IPS DF 6.9 (cell line): ENCODE results near the gene SNTG2.
"Not testable (repeated sequence)": the region's sequence is repeated elsewhere in the genome, so short reads cannot be mapped to it uniquely, and the experiment has no call there.

Source experiments
- DNase-seq: peaks from one replicate; pipeline ENCODE4 v3.0.0-alpha.2; 2013; ENCODE audit warnings: low read depth, low spot score
- H3K27ac ChIP-seq: one replicate; pipeline ENCODE4 v1.5.1; 2013; ENCODE audit warnings: low read length, control low read depth
- H3K27me3 ChIP-seq: 2 replicates; pipeline ENCODE4 v1.6.1; 2013; ENCODE audit warnings: mild to moderate bottlenecking, low read length; ENCODE audit not compliant: control insufficient read depth, insufficient read depth
- H3K36me3 ChIP-seq: 2 replicates; pipeline ENCODE4 v1.6.1; 2013; ENCODE audit warnings: low read length; ENCODE audit not compliant: control insufficient read depth, insufficient read depth
- H3K4me1 ChIP-seq: 2 replicates; pipeline ENCODE4 v1.6.1; 2013; ENCODE audit warnings: low read length; ENCODE audit not compliant: control insufficient read depth, insufficient read depth
- H3K4me3 ChIP-seq: 2 replicates; pipeline ENCODE4 v1.5.1; 2013; ENCODE audit warnings: mild to moderate bottlenecking, low read length
- H3K9me3 ChIP-seq: 2 replicates; pipeline ENCODE4 v1.6.1; 2013; ENCODE audit warnings: low read length, inconsistent platforms; ENCODE audit not compliant: control insufficient read depth, insufficient read depth
- WGBS: extraction: QIAGEN DNeasy Blood & Tissue Kit; methylation state at CpG from one replicate; pipeline ENCODE4 v1.1.7; 2013; ENCODE audit warnings: mixed read lengths, missing lambda C conversion rate; ENCODE audit not compliant: insufficient read length, insufficient coverage; 5-methylcytosine and 5-hydroxymethylcytosine counted together

SNTG2 gene

DNA sequence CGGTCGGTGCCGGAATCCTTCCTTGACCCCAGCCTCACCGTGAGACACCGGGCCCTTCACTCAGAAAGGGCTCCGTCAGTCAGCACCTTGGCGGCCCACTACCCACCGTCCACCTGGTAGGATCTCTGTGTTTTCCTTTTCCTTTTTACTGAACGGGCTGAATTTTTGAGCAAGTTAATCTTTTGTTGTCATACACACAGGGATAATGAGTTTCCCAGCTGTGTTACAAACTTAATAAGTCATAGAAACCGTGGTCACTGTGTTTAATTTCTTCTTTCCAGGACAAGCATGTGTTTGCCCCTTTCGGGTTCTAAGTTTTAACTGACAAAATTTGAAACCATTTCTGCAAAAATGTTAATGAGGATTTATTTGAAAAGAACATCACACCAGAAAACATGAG lies 423.6 kb downstream of the SNTG2 start:
- Histone ChIP-seq H3K4me3 (no peak overlapping the region), H3K36me3 (no peaks in the 10 kb centered on the region), H3K27ac (no peak overlapping the region), H3K9me3 (no peaks in the 10 kb centered on the region), H3K27me3 (no peaks in the 10 kb centered on the region), H3K4me1 (no peaks in the 10 kb centered on the region)
- DNase-seq: no peak
- no CpG with 5 or more reads among the region's 11 CpGs for WGBS

DNA sequence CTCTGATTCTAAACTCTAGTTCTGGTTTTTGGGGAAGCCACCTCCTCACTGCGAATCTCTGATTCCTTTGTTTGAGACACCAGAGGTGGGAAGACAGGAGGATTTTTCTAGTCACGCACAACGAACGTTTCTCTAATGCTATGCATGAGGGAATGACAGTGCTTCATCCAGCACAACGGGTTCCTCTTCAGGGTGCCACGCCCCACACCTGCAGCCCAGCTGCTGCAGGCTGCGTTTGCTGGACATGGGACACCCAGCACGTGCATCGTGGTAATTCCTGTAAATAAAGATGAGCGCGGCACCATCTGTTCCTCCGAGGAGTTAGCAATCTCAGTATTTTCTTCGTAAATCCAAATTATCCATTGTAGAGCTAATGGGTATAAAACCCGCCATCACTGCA lies 425.1 kb downstream of the SNTG2 start:
- no peaks in the 10 kb centered on the region for H3K9me3 ChIP-seq
- H3K36me3 ChIP-seq: no peaks in the 10 kb centered on the region
- H3K27ac ChIP-seq: no peak overlapping the region
- no peaks in the 10 kb centered on the region for H3K27me3 ChIP-seq
- H3K4me1 ChIP-seq: no peaks in the 10 kb centered on the region
- DNase-seq: no peak
- no CpG with 5 or more reads among the region's 14 CpGs for WGBS
- no peak overlapping the region for H3K4me3 ChIP-seq

DNA sequence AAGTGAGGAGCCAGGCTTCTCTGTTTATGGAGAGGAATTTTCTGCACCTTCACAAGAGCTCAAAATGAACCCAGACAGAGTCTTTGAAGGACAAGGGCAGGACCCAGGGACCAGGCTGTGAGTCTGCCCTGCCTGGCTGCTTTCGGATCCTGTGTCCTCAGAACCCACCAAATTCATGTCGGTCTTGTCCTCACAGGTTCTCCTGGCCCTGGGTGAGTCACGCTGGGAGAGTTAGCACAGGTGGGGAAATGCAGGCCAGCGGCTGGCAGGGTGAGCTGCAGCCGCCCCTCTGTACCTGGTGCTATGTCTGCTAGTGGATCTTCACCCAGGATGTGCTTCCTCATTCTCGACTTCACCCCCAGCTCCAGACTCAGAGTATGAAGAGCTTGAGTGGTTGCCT lies 426.8 kb downstream of the SNTG2 start:
- Histone ChIP-seq H3K4me3 (no peak overlapping the region), H3K36me3 (no peaks in the 10 kb centered on the region), H3K27me3 (no peaks in the 10 kb centered on the region), H3K4me1 (no peaks in the 10 kb centered on the region), H3K27ac (no peak overlapping the region), H3K9me3 (no peaks in the 10 kb centered on the region)
- no peak for DNase-seq
- no CpG with 5 or more reads among the region's 6 CpGs for WGBS

DNA sequence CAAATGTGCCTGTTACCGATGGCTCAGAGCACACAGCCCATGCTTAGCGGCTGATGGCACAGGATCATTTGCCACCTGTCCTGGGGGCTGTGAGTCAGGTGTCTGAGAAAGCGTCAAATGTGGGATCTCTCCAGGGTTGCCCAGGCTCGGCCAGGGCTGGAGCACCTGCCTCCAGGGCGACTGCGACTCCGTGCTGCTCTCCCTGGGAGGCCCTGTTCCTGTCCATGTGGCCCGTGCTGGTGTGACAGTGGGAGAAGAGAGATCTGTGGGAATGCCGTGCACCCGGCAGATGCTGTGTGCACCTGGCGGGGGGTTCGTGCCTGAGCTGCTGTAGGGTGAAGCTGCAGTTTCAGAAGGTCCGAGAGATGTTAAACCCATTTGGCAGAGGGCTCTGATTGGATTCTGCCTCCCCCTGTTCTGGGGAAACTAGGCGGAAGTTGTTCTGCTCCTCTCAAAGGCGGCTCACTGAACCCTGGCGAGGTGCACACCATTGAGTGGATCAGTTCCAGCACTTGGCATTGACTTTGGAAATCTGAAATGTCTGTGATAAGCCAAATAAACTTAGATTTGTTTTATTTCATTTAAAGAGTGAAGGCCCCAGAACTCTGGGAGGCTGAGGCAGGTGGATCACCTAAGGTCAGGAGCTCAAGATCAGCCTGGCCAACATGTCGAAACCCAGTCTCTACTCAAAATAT lies 428.0 kb downstream of the SNTG2 start:
- Histone ChIP-seq H3K9me3 (no peaks in the 10 kb centered on the region), H3K4me3 (no peak overlapping the region), H3K4me1 (no peaks in the 10 kb centered on the region), H3K36me3 (no peaks in the 10 kb centered on the region), H3K27ac (no peak overlapping the region), H3K27me3 (no peaks in the 10 kb centered on the region)
- no CpG with 5 or more reads among the region's 17 CpGs for WGBS
- DNase-seq: no peak

DNA sequence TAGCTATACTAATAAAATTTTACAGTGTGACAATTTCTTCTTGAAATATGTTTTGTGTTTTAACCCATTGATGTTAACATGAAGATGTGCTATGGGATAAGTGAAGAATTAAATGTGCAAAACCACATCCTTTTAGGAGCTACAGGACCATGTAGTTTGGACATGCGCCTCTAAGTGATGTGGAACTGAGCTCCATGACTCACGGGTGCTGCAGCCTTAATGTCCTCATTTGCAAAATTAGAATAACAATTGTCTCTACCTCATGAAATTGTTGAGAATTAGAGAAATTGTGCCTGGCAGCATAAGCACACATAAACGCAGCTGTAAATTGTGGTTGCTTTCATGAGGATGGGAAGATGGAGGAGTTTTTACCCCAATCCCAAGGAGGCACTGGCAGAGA lies 431.0 kb downstream of the SNTG2 start:
- Histone ChIP-seq H3K27me3 (no peaks in the 10 kb centered on the region), H3K36me3 (no peaks in the 10 kb centered on the region), H3K4me3 (no peak overlapping the region), H3K4me1 (no peaks in the 10 kb centered on the region), H3K9me3 (no peaks in the 10 kb centered on the region), H3K27ac (no peak overlapping the region)
- WGBS: no CpG with 5 or more reads among the region's 3 CpGs
- DNase-seq: no peak

DNA sequence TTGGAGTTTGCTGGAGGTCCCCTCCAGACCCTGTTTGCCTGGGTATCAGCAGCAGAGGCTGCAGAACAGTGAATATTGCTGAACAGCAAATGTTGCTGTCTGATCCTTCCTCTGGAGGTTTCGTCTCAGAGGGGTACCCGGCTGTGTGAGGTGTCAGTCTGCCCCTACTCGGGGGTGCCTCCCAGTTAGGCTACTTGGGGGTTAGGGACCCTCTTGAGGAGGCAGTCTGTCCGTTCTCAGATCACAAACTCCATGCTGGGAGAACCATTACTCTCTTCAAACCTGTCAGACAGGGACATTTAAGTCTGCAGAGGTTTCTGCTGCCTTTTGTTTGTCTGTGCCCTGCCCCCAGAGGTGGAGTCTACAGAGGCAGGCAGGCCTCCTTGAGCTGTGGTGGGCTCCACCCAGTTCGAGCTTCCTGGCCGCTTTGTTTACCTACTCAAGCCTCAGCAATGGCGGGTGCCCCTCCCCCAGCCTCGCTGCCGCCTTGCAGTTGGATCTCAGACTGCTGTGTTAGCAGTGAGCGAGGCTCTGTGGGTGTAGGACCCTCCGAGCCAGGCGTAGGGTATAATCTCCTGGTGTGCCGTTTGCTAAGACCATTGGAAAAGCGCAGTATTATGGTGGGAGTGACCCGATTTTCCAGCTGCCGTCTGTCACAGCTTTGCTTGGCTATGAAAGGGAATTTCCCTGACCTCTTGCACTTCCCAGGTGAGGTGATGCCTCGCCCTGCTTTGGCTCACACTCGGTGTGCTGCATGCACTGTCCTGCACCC lies 437.5 kb downstream of the SNTG2 start:
- H3K36me3 ChIP-seq, DNase-seq, H3K27ac ChIP-seq, H3K4me1 ChIP-seq, H3K9me3 ChIP-seq, H3K27me3 ChIP-seq: not testable (repeated sequence)
- no CpG with 5 or more reads among the region's 18 CpGs for WGBS
- H3K4me3 ChIP-seq: peak overlapping the region; percentile 50; the same call in 1 of the 2 replicates

DNA sequence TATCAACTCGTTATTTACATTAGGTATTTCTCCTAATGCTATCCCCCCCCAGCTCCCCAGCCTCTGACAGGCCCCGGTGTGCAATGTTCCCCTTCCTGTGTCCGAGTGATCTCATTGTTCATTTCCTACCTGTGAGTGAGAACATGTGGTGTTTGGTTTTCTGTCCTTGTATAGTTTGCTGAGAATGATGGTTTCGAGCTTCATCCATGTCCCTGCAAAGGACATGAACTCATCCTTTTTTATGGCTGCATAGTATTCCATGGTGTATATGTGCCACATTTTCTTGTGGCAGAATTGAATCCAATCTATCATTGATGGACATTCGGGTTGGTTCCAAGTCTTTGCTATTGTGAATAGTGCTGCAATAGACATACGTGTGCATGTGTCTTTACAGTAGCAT lies 439.5 kb downstream of the SNTG2 start:
- H3K4me1 ChIP-seq, H3K4me3 ChIP-seq, H3K27ac ChIP-seq, H3K9me3 ChIP-seq, DNase-seq, H3K27me3 ChIP-seq, H3K36me3 ChIP-seq: not testable (repeated sequence)
- WGBS: no CpG with 5 or more reads among the region's 6 CpGs

DNA sequence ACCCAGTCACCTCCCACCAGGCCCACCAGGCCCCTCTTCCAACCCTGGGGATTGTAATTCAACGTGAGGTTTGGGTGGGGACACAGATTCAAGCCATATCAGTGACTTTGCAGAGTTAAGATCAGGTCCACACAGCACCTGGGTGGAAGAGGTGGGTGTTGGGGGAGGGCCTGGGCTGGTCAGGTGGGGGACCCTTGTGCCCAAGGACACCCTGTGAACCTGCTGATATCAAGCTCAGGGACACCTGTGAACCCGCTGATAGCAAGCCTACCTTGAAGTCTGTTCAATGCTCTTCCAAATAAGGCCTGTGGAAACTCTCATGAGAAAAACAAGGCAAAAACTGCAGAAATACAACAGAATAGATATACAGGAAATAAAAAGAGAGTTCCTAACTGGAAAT lies 442.7 kb downstream of the SNTG2 start:
- H3K27me3 ChIP-seq: no peaks in the 10 kb centered on the region
- WGBS: no CpG with 5 or more reads among the region's 2 CpGs

DNA sequence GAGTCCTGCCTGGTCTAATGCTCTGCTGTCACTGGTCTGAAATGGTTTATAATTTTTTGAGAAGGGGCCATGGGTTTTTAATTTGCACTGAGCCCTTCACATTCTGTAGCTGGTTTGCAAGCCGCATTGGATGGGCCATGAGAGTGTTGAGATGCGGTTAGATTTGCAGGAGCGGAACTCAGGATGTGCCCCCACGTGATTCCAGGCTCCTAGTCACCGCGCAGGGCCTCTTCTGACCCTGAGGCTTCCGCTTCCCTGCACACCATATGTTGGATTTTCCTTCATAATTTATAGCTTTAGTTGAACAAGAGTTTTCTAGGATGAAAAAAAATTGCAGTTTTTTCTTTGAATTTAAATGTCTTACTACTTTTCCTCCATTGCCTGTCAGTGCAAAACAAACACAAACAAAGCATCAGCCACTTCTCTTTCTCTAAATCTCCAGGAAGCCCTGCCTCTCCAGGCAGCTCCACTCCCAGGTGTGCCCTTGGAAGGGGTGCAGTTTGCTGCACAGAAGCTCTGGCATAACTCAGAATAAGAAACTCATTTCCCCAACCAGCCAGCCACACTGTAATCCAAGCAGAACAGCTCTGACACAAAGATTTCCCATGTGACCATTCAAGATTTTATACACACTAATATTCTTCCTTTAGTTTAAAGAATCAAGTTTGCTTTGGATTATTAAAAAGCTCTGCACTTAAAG lies 444.2 kb downstream of the SNTG2 start:
- Histone ChIP-seq H3K4me1 (no peaks in the 10 kb centered on the region), H3K27ac (no peak overlapping the region), H3K4me3 (no peak overlapping the region; the same call in 1 of the 2 replicates), H3K36me3 (no peaks in the 10 kb centered on the region), H3K27me3 (no peaks in the 10 kb centered on the region), H3K9me3 (no peaks in the 10 kb centered on the region)
- DNase-seq: no peak
- WGBS: no CpG with 5 or more reads among the region's 7 CpGs

More for the DNA sequence above, 442.7 kb downstream of the SNTG2 start:
- Histone ChIP-seq H3K9me3 (no peaks in the 10 kb centered on the region), H3K4me3 (no peak overlapping the region), H3K36me3 (no peaks in the 10 kb centered on the region), H3K4me1 (0 out of 2 replicates have a peak, but pooled peaks cover 1% of the 10 kb centered on the region), H3K27ac (no peak overlapping the region)
- no peak for DNase-seq

DNA sequence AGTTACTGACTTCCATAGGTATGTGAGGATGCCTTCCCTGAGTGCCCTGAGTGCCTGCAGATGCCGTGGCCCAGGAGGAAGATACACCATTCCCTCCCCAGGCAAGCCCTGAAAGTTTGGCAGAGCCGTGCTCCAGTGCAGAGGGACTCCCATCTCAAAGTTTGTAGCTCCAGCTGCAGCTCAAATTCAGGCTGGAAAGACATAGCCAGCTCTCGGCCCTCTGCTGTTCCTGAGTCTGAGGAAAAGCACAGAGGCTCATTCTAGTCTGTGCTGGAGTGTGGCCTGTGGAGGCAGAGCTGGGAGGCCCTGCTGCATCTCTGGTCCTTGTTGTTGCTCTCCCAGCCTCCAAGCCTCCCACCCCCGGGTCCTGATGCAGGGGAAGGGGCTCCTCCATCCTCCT lies 446.7 kb downstream of the SNTG2 start:
- no peaks in the 10 kb centered on the region for H3K36me3 ChIP-seq
- no CpG with 5 or more reads among the region's 4 CpGs for WGBS
- H3K9me3 ChIP-seq: no peaks in the 10 kb centered on the region
- H3K4me3 ChIP-seq: no peak overlapping the region
- no peaks in the 10 kb centered on the region for H3K4me1 ChIP-seq
- H3K27me3 ChIP-seq: no peaks in the 10 kb centered on the region
- DNase-seq: no peak
- H3K27ac ChIP-seq: no peak overlapping the region
